K562 (cell line): Measurements from ENCODE around the gene LRP1. TPM values are rescaled to one million over a fixed set of nuclear protein-coding genes. Genes with fewer than 3 reads are reported as not detected.

Source experiments
- CC2D1A ChIP-seq: fragments of 450-650 bp; IDR thresholded peaks from 2 replicates; pipeline ENCODE4 v1.6.1; 2017; ENCODE audit warnings: mild to moderate bottlenecking
- CHCHD3 ChIP-seq: fragments of 250-450 bp; sonication (Bioruptor Pico); IDR thresholded peaks from 2 replicates; pipeline ENCODE4 v2.1.2; 2022; ENCODE audit warnings: mild to moderate bottlenecking
- HNRNPH1 ChIP-seq: fragments of 200-400 bp; formaldehyde crosslinking; optimal IDR thresholded peaks from 2 replicates; pipeline ENCODE3; 2017; ENCODE audit warnings: low read depth, mild to moderate bottlenecking, low read length, moderate library complexity
- MTA3 ChIP-seq: fragments of 450-650 bp; formaldehyde crosslinking; IDR thresholded peaks from 2 replicates; pipeline ENCODE4 v1.6.1; 2017; ENCODE audit warnings: mild to moderate bottlenecking, borderline replicate concordance
- NRF1 ChIP-seq, 2 experiments: fragments of 450-650 bp; IDR thresholded peaks in 1 of 2; conservative IDR thresholded peaks in 1 of 2; 2 replicates each; pipeline ENCODE4 v1.6.1; 2014; ENCODE audit warnings: mild to moderate bottlenecking in 2 of 2
- PCBP2 ChIP-seq: fragments of 200-400 bp; formaldehyde crosslinking; IDR thresholded peaks from 2 replicates; pipeline ENCODE4 v1.6.1; 2018; ENCODE audit warnings: low read length, low read depth, mild to moderate bottlenecking, moderate library complexity; ENCODE audit not compliant: poor library complexity, severe bottlenecking
- PHB ChIP-seq: fragments of 250-450 bp; sonication (Bioruptor Pico); IDR thresholded peaks from 2 replicates; pipeline ENCODE4 v1.5.0; 2021
- RAD21 ChIP-seq, 2 experiments: fragments of 250-450 bp in 1 of 2; fragments of 450-650 bp in 1 of 2; sonication (Bioruptor Pico) in 1 of 2; formaldehyde crosslinking in 1 of 2; IDR thresholded peaks in 1 of 2; conservative IDR thresholded peaks in 1 of 2; 2 replicates each; pipeline versions ENCODE4 v1.4.0 to v1.8.0; 2020 to 2022; ENCODE audit warnings: mild to moderate bottlenecking in 2 of 2, moderate library complexity in 1 of 2
- RBBP5 ChIP-seq: fragments of 200-600 bp; sonication (generic); IDR thresholded peaks from 2 replicates; pipeline ENCODE4 v1.6.1; 2012; ENCODE audit warnings: borderline replicate concordance, mild to moderate bottlenecking, low read length, control low read depth, inconsistent platforms; ENCODE audit not compliant: insufficient read depth, poor library complexity, severe bottlenecking
- RCOR1 ChIP-seq, 2 experiments: IDR thresholded peaks; 2 replicates each; pipeline ENCODE4 v1.6.1; 2012; ENCODE audit warnings: low read depth in 2 of 2, low read length in 2 of 2, borderline replicate concordance in 1 of 2, improper control_type of control experiment in 1 of 2
- SMAD1 ChIP-seq: fragments of 150-350 bp; IDR thresholded peaks from 2 replicates; pipeline ENCODE4 v1.6.1; 2014; ENCODE audit warnings: low read length, low read depth; ENCODE audit not compliant: partially characterized antibody
- ZNF23 ChIP-seq: fragments of 250-450 bp; sonication (Bioruptor Pico); IDR thresholded peaks from 2 replicates; pipeline ENCODE4 v1.4.0; 2020; ENCODE audit warnings: mild to moderate bottlenecking
- ZNF77 ChIP-seq: fragments of 250-450 bp; sonication (Bioruptor Pico); IDR thresholded peaks from 2 replicates; pipeline ENCODE4 v1.5.0; 2020
- polyA plus RNA-seq, 8 experiments: library from polyadenylated mRNA; depleted of rRNA in 4 of 8; stranded (reverse) in 5 of 8; unstranded in 3 of 8; fragments of >200 nt; fragmentation: Nextera tagmentation in 2 of 8; fragmentation: Illumina TruSeq in 1 of 8; extraction: Ambion mirVana in 2 of 8; extraction: Trizol in 1 of 8; gene quantifications; 2 replicates each; pipeline versions ENCODE4 v1.2.1 to v1.2.3, GENCODE V29; 2011 to 2014; ENCODE audit warnings: inconsistent platforms in 1 of 8, missing spikeins in 1 of 8
- total RNA-seq, 7 experiments: library from RNA; depleted of rRNA in 6 of 7; stranded (reverse); fragments of >200 nt in 6 of 7; fragmentation: Illumina TruSeq in 2 of 7; extraction: Trizol in 2 of 7; gene quantifications; 2 replicates each; pipeline versions ENCODE4 v1.2.1 to v1.2.3, GENCODE V29; 2011 to 2021; ENCODE audit warnings: low replicate concordance in 1 of 7
- TF ChIP-seq, protein P1 (sequence below): fragments of 450-650 bp; IDR thresholded peaks from 2 replicates; pipeline ENCODE4 v1.6.1; 2017; ENCODE audit warnings: antibody characterized with exemption
- TF ChIP-seq, protein P2 (sequence below): fragments of 250-450 bp; sonication (Bioruptor Pico); IDR thresholded peaks from 2 replicates; pipeline ENCODE4 v1.8.0; 2021; ENCODE audit warnings: borderline replicate concordance, mild to moderate bottlenecking, moderate library complexity; ENCODE audit not compliant: poor library complexity, severe bottlenecking
- TF ChIP-seq, protein P3 (sequence below): fragments of 250-450 bp; sonication (Bioruptor Pico); IDR thresholded peaks from 2 replicates; pipeline ENCODE4 v1.9.0; 2021; ENCODE audit warnings: mild to moderate bottlenecking, inconsistent platforms
- TF ChIP-seq, protein P4 (sequence below): sonication (generic); formaldehyde crosslinking; IDR thresholded peaks from 2 replicates; pipeline ENCODE4 v1.8.0; 2022; ENCODE audit warnings: mild to moderate bottlenecking, missing genetic modification reagents

LRP1 gene
- total and polyA plus RNA-seq, 9 of the 15 experiments (the other 6 are each of a cell fraction or from before 2014, with no cell fraction given), result 0.04 to 0.64 (median 0.19) TPM; not detected in 2

DNA sequence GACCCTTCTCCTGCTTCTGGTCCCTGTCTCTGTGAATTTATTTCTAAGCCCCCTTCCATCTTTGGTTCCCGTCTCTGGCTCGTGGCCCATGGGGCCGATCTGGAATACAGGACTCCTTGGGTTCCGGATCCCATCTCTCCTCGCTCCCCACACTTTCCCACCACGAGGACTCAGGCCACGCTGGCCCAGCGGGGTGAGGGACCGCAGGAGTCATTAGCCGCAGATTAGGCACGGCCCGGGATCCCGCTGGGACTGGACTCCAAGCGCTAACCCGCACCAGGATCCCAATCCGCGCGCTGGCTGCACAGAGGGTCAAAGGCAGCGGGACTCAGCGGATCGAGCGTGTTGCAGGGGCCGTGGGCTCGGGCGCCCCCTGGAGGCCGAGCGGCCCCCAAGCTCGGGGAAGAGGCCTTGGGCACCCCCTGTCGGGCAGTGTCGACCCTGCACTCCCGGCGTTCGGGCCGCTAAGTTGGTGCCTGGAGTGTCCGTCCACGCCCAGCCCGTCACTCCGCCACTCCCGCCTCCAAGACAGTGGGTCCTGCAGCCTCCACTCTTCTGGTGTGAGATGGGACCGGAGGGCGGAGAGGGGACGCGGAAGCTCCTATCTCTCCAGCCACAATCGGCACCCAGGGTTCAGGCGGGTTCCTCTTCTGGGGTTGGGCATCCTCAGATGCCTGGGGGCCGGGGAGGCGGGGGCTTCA, 110.7 kb downstream of the LRP1 start (continued):
- TF ChIP-seq, protein P1, sequence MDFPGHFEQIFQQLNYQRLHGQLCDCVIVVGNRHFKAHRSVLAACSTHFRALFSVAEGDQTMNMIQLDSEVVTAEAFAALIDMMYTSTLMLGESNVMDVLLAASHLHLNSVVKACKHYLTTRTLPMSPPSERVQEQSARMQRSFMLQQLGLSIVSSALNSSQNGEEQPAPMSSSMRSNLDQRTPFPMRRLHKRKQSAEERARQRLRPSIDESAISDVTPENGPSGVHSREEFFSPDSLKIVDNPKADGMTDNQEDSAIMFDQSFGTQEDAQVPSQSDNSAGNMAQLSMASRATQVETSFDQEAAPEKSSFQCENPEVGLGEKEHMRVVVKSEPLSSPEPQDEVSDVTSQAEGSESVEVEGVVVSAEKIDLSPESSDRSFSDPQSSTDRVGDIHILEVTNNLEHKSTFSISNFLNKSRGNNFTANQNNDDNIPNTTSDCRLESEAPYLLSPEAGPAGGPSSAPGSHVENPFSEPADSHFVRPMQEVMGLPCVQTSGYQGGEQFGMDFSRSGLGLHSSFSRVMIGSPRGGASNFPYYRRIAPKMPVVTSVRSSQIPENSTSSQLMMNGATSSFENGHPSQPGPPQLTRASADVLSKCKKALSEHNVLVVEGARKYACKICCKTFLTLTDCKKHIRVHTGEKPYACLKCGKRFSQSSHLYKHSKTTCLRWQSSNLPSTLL, result 0 out of 2 replicates have a peak, but pooled peaks have one; percentile 16
- TF ChIP-seq MTA3 (peak; percentile 68; the same call in 1 of the 2 replicates), ZNF77 (CRISPR knock-in tag) (no peak), NRF1 (conservative IDR thresholded peaks at IDR 0.05 in 1 of 2, IDR thresholded peaks at IDR 0.05 in 1 of 2) (peak in 1 of 2 experiments; percentile 22; a peak in 1 of 4 replicates), RBBP5 (no peak), CHCHD3 (no peak), CC2D1A (peak; percentile 17; the same call in 1 of the 2 replicates), PHB (no peak), HNRNPH1 (no peak), ZNF23 (CRISPR knock-in tag) (no peak), RCOR1 (IDR thresholded peaks at IDR 0.05; ENCODE audit: borderline replicate concordance in 1 of 2, low read depth in 2 of 2, low read length in 2 of 2) (peak in 1 of 2 experiments; percentile 79; a peak in 2 of 4 replicates), PCBP2 (no peak), RAD21 (CRISPR knock-in tag; conservative IDR thresholded peaks at IDR 0.05 in 1 of 2, IDR thresholded peaks at IDR 0.05 in 1 of 2) (peak; percentile 98), SMAD1 (no peak)
- TF ChIP-seq, protein P2, sequence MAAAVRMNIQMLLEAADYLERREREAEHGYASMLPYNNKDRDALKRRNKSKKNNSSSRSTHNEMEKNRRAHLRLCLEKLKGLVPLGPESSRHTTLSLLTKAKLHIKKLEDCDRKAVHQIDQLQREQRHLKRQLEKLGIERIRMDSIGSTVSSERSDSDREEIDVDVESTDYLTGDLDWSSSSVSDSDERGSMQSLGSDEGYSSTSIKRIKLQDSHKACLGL (CRISPR knock-in tag), result no peak
- TF ChIP-seq, protein P3, sequence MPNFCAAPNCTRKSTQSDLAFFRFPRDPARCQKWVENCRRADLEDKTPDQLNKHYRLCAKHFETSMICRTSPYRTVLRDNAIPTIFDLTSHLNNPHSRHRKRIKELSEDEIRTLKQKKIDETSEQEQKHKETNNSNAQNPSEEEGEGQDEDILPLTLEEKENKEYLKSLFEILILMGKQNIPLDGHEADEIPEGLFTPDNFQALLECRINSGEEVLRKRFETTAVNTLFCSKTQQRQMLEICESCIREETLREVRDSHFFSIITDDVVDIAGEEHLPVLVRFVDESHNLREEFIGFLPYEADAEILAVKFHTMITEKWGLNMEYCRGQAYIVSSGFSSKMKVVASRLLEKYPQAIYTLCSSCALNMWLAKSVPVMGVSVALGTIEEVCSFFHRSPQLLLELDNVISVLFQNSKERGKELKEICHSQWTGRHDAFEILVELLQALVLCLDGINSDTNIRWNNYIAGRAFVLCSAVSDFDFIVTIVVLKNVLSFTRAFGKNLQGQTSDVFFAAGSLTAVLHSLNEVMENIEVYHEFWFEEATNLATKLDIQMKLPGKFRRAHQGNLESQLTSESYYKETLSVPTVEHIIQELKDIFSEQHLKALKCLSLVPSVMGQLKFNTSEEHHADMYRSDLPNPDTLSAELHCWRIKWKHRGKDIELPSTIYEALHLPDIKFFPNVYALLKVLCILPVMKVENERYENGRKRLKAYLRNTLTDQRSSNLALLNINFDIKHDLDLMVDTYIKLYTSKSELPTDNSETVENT, result 0 out of 2 replicates have a peak, but pooled peaks have one; percentile 20
- TF ChIP-seq, protein P4, sequence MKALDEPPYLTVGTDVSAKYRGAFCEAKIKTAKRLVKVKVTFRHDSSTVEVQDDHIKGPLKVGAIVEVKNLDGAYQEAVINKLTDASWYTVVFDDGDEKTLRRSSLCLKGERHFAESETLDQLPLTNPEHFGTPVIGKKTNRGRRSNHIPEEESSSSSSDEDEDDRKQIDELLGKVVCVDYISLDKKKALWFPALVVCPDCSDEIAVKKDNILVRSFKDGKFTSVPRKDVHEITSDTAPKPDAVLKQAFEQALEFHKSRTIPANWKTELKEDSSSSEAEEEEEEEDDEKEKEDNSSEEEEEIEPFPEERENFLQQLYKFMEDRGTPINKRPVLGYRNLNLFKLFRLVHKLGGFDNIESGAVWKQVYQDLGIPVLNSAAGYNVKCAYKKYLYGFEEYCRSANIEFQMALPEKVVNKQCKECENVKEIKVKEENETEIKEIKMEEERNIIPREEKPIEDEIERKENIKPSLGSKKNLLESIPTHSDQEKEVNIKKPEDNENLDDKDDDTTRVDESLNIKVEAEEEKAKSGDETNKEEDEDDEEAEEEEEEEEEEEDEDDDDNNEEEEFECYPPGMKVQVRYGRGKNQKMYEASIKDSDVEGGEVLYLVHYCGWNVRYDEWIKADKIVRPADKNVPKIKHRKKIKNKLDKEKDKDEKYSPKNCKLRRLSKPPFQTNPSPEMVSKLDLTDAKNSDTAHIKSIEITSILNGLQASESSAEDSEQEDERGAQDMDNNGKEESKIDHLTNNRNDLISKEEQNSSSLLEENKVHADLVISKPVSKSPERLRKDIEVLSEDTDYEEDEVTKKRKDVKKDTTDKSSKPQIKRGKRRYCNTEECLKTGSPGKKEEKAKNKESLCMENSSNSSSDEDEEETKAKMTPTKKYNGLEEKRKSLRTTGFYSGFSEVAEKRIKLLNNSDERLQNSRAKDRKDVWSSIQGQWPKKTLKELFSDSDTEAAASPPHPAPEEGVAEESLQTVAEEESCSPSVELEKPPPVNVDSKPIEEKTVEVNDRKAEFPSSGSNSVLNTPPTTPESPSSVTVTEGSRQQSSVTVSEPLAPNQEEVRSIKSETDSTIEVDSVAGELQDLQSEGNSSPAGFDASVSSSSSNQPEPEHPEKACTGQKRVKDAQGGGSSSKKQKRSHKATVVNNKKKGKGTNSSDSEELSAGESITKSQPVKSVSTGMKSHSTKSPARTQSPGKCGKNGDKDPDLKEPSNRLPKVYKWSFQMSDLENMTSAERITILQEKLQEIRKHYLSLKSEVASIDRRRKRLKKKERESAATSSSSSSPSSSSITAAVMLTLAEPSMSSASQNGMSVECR, result peak; percentile 69; the same call in 1 of the 2 replicates
